GM12872 (cell line): ENCODE data around the gene FAS.

Experiments
- TF ChIP-seq, protein P1 (sequence below): IDR thresholded peaks from 3 replicates; pipeline ENCODE4 v1.5.1; 2011; ENCODE audit warnings: low read depth, mild to moderate bottlenecking, low read length, moderate library complexity; ENCODE audit not compliant: insufficient read depth

FAS gene

DNA sequence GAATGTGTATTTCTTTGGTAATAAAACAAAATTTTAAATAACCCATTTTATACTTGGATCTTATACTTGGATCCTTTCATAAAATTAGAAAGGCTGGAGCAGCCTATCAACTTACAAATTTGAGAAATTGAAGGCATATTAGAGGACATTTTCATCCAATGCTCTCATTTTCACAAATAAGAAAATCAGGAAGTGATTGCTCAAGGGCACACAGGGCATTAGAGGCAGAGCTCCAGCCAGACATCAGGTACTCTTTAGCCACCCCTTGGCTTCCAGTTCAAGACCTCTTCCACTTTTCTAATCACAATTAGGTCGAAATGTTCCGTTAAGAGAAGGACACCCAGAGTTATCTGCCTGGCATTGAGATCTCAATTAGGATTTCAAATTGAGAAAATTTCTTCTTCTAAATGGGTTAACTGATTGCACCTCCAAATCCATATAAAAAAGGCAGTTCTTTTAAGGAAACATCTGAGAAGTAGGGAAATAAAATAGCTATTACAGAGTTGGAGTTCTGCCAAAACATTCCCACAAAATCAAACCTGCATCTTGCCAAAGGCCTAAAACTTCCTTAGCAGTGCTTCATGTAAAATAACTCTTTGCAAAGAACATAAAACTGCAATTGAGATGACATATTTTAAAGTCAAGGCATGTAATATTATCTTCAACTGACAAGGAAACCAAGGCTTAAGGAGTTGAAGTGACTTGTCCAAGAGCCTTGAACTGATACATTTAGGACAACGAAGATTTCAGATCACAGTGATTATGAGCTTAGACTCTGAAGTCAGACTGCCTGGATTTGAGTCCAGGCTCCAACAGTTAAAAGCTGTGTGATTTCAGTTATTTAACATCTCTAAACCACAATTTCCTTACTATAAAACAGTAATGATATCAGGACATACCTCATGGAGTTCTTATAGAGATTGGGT lies 40.4 kb upstream of the FAS start:
- TF ChIP-seq, protein P1, sequence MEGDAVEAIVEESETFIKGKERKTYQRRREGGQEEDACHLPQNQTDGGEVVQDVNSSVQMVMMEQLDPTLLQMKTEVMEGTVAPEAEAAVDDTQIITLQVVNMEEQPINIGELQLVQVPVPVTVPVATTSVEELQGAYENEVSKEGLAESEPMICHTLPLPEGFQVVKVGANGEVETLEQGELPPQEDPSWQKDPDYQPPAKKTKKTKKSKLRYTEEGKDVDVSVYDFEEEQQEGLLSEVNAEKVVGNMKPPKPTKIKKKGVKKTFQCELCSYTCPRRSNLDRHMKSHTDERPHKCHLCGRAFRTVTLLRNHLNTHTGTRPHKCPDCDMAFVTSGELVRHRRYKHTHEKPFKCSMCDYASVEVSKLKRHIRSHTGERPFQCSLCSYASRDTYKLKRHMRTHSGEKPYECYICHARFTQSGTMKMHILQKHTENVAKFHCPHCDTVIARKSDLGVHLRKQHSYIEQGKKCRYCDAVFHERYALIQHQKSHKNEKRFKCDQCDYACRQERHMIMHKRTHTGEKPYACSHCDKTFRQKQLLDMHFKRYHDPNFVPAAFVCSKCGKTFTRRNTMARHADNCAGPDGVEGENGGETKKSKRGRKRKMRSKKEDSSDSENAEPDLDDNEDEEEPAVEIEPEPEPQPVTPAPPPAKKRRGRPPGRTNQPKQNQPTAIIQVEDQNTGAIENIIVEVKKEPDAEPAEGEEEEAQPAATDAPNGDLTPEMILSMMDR, result no peak

DNA sequence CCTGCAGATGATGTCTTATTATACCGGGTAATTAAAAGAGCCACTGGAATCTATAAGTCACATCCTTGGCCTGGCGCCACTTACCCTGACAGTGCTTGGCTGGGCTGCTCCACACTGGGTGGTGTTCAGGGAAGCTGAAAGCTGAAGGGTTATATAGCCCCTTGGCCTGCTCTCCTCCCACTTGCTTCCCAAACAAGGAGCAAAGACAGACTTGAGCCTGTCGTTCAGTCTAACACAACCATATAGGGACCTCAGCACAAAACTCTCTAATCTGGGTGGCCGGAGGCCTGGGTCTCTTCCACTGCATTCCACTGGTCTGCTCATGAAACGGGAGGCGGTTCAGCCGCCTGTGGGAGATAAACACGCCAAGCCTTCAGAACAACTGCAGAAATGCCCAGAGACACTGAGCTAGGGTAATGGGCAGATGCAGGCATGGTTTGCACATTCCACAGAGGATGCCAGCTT lies 37.9 kb upstream of the FAS start, which contains the start of gene ACTA2:
Gene ACTA2 (minus strand): TSS at position 127 of the 465 bp plus-strand sequence. CDS start 3,843 bp downstream, outside the sequence.
- TF ChIP-seq, protein P1, result no peak

DNA sequence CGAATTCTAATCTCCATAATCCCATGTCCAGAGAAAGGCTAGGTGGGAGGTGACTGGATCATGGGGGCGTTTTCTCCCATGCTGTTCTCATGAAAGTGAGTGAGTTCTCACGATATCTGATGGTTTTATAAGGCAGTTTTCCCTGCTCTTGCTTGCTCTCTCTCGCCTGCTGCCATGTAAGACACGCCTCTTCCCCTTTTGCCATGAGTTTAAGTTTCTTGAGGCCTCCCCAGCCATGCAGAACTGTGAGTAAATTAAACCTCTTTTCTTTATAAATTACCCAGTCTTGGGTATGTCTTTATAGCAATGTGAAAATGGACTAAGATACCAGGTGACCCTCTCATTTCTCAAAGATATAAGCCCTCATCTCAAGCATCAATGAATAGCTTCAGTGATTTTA lies 36.9 kb upstream of the FAS start:
- TF ChIP-seq, protein P1, result no peak

DNA sequence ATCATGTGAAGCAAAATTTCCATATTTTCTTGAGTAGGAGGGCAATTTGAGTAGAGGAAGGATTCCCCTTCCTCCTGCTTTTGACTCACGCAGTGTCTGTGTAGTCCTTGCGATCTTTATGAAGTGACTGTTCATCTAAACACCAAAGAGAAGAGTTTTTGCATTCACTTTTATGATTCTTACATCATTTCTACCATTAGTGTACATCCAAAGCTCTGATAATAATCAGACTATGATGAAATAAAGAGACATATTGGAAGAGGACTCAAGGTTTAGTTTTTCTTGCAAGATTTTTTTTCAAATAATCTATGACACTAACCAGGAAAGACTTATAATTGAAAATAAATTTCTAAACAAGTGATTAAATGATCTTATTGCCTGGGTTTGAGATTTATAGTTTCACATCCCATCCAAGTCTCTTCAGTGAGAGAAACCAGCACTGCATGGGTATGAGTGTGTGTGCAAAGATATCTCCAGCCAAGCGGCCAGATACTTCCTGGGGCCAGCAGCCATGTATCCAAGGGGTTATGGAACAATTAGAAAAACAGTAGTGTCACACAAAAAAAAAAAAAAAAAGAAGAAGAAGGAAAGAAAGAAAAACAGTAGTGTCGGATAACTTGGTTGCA lies 36.0 kb upstream of the FAS start:
- TF ChIP-seq, protein P1, result no peak

DNA sequence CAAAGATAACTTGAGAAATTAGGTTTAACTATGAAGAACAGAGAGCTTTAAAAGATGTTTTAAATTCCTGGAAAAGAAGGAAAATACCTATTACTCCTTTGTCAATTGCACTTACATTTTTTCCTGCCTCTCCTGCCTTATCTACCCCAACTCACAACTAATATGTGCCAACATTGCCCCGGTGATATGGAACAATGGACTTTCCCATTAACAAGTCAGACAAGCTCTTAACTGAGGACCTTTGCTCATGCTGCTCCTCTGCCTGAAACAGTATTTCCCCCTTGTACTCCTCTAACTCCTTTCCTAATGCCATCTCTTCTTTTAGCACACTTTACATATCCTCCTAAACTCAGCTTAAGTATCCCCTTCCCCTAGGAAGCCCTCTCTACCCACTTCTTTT lies 33.2 kb upstream of the FAS start:
- TF ChIP-seq, protein P1, result no peak

DNA sequence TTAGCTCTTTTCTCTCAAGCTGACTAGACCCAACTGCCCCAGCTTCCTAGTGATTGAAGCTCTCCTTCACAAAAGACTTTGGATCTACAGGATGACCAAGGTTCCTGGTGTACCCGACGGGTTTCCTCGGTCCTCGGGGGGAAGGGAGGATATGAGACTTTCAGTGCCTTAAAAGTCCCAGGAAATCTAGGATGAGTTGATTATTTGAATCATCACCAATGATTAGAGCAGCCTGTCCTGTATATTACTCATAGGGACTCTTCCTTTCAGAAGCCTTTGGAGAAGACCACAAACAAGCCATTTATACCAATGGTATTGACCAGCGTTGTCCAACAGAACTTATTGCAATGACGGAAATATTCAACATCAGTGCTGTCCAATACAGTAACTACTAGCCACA lies 31.9 kb upstream of the FAS start:
- TF ChIP-seq, protein P1, result no peak

DNA sequence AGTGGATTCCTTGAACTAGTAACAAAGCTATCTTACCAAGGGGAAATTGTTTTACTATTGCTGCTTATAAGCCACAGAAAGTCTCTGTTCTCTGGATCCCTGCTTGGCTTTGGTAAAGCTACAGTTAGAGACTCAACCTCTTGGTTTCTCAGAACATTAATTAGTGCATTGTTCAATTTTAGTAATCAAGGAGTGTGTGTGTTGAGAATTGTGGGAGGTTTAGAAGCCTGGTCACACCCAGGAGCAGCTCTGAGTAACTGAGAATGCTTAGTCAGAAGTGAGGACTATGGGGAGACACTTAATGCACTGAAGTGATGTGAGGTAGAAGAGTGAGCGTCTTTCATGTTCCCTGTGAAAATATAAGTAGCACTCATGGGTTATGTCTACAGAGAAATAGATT lies 29.8 kb upstream of the FAS start:
- TF ChIP-seq, protein P1, result no peak
